HG02840 (cell line): Measurements from ENCODE around the gene MAP3K4.

Experiments
- ATAC-seq: cut with Tn5 transposase; IDR thresholded peaks from one replicate; pipeline ENCODE4 v1.9.1; 2021; ENCODE audit warnings: mild to moderate bottlenecking, moderate library complexity, moderate number of reproducible peaks; ENCODE audit not compliant: unreplicated experiment, low FRiP score

The MAP3K4 gene

DNA sequence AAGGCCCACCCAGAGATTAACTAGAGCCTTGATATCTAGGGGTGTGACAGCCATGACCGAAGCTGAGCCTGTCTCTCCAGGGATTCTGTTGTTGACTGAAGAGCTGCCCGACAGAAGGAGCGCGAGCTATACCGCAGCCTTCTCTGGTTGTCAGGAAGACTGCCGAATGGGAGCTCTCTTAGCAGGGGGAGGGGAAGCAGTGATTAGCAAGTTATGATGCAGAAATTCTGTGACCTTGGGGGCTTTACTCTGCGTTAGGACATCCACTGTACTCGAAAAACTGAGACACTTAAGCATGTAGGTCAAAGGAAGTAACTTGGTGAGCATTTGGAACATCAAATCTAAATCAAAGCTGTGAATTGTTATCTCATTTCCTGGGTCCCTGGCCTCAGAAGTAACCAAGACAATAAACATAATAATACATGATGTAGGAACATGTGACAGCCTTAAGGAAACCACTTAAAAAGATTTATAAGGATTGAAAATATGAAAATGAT lies 84.7 kb downstream of the MAP3K4 start:
- ATAC-seq: no peak

GRCh38 chr6:161079566-161080262 lies 88.1 kb downstream of the MAP3K4 start:
- ATAC-seq: no peak

- no peak for ATAC-seq
Observed at GRCh38 chr6:161080263-161080970, 88.8 kb downstream of the MAP3K4 start.

DNA sequence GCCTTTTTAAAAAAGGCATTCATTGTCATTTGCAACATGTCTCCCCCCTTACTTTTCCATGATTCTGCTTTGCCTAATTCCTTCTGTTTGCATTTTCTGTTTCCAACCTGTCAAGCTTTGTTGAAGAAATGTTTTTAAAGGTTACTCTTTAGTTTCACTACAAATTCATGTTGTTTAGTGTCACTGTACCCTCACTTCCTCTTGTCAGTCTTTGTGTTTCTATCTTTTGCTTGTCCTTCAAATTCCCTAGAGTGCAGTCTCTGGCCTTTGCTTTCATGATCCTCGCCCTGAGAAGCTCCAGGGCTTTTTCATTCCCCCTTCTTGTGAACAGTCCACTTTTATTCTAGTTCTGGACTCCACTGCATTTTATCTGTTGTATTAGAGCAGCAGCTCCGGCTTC lies 90.6 kb downstream of the MAP3K4 start:
- no peak for ATAC-seq

- ATAC-seq: no peak
Observed at GRCh38 chr6:161085246-161085645, 93.7 kb downstream of the MAP3K4 start.

- no peak for ATAC-seq
Observed at GRCh38 chr6:161088676-161089328, 97.2 kb downstream of the MAP3K4 start.

GRCh38 chr6:161091151-161091550 lies 99.6 kb downstream of the MAP3K4 start:
- ATAC-seq: no peak

DNA sequence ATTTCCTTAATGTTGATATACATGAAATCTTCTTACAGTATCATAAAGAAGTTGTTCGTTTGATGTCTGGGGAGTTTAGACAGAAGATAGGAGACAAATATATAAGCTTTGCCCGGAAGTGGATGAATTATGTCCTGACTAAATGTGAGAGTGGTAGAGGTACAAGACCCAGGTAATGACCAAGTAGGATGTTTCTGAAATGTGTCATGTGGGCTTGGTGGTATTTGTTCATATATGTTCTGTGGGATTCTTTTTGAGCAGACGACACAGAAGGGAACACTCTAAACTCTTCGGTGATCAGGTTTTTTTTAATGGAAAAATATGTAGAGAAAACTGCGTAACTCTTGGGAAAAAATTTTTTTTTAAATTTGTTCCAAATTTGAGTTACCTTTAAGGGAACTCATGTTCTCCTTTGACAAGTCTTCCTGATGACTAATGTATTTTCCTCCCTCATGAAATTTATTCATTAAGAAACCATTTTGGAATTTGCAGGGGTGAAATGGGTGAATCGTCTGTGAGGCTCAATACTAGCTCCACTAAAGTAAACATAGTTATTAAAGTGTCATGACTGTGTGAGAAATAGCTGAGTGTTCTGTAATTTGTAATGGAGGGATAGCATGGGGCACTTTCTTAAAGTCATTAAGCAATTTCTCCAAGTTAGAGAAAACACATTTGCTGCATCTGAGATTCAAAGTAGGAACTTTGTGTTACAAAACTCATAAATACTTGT lies 100.6 kb downstream of the MAP3K4 start:
- no peak for ATAC-seq

DNA sequence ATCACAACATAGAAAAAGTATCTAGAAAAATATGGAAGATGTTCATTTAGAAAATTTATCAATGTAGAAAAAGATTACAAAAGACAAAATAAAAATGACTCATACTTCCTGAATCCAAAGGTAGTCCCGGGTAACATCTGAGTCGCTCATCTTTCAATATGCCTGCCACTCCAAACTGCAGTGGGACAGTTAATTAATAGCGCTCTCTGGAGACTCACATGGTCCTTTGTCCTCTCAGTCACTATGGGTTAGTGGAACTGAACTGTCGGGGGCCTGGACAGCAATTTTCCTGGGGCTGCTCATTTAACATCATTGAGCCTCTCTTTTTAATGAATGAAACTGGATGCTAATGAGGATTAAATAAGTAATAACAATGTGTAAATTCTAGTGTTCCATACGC lies 103.4 kb downstream of the MAP3K4 start:
- no peak for ATAC-seq

- no peak for ATAC-seq
Observed at GRCh38 chr6:161095916-161096315, 104.3 kb downstream of the MAP3K4 start.

GRCh38 chr6:161100072-161100471 lies 108.5 kb downstream of the MAP3K4 start:
- ATAC-seq: no peak

DNA sequence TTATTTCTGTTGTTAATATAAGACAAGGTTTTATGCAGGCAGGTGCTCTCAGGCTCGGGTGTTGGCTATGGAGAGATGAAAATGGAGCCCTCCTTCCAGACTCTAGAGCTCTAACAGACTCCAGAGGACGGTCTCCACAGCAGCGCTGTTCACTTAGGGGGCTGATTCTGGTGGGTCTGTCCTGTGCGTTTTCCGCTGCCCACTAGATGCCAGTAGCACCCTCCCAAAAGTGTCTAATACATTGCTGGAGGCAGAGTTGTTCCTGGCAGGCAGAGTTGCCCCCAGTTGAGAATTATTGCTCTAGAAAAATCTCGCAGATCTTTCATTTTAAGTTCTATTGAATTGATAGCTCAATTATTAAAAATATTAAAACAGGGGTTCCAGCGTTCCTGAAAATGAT lies 109.9 kb downstream of the MAP3K4 start:
- ATAC-seq: no peak

GRCh38 chr6:161103475-161103874 lies 111.9 kb downstream of the MAP3K4 start:
- ATAC-seq: no peak

GRCh38 chr6:161104966-161105365 lies 113.4 kb downstream of the MAP3K4 start:
- ATAC-seq: no peak

DNA sequence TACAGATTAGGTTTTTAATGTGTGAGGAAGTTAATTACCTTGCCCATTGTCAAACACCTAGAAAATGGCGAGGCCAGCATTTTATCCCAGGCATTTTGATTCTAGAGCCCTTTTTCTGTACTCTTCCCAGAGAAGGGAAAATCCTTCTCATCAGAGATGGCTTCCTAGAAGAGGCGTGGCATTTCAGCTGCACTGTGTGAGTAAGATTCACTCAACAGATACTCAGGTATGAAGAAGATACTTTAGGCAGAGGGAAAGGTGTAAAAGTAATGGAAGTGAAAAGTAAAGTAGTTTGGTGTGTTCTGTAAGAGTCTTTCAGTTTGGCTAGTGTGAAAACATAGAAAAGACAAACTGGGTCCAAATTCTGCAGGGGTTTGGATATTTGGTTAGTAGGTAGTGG lies 113.8 kb downstream of the MAP3K4 start:
- no peak for ATAC-seq

- no peak for ATAC-seq
Observed at GRCh38 chr6:161107779-161108730, 116.5 kb downstream of the MAP3K4 start.

DNA sequence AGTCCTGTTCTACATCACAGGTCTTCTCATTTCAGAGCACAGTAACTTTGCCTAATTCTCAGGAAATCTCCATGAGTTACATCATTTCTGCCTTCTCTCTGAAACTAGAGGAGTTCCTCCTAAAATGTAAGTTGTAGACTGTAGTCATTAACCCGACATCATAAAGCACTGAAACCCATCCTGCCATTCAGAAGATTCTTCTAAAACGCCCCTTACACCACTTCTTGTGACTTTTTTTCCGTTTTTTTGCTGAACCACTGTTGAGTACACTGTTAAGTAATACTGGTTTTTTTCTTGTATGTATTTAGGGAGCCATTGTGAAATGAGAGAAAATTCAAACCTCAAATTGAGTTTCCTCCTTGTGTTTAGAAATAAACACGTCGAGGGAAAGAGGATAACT lies 117.3 kb downstream of the MAP3K4 start:
- no peak for ATAC-seq

DNA sequence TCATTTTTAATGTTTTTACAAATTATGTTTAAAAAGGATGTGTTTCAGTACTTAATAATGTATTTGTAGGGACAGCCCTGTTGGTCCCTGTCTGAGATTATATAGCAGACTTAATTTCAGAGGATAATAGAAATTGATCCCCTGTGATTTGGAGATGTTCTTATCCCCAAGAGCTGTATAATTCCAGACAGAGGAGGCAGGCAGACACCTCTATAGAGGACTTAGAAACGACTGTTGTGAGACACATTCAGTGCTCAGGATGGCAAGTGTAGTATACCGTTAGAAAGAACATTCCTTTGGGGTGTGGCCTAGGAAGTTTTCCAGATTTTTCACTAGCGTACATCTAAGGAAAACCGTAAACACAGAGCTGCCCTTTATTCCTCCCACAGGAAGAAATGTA lies 117.8 kb downstream of the MAP3K4 start:
- no peak for ATAC-seq

DNA sequence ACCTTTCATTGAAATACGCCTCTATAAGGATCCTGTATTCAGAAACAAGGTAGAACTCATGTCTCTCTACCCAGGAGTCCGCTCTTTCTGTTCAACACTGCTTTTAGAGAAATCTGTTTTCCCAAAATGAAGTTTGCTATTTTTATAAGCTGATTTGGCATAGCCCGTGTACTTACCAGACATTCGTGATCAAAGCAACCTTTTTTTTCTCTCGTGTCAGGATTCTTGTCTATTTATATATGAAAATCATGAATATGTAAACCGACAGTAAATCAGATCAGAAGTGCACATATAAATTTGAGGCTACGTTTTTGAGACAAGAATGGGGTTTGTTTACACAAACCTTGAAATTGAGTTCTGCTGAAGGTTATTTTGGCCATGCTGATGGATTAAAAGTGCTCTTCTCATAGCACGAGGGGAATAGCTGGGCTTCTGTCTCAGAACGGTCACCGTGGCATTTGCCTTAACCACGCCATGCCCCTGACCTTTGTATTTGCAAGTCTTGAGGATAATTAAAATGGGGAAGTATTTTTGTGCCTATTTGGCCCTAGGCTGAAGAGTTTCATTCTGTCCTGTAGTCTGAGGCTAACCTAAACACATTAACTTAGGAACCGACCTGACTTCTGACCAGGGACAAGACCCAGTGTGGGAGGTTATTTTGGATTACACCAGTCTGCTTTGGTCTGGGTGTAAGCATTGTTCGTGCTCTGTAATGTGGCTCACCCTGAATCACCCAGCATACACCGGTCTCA lies 118.6 kb downstream of the MAP3K4 start:
- no peak for ATAC-seq
